ENCODE measurements around the gene ALKBH6.

The ALKBH6 gene

GRCh38 chr19:36051236-36051635, 37.2 kb upstream of the ALKBH6 start (continued):
- TF ChIP-seq POU6F1 (CRISPR knock-in tag; IDR thresholded peaks at IDR 0.05; ENCODE audit: borderline replicate concordance, low read depth) (no peak), PPARA (CRISPR knock-in tag; IDR thresholded peaks at IDR 0.05; ENCODE audit: borderline replicate concordance) (no peak)

GRCh38 chr19:36049080-36049698, 35.2 kb upstream of the ALKBH6 start:
- no peak for TF ChIP-seq CSRNP3 (CRISPR knock-in tag; IDR thresholded peaks at IDR 0.05)
- TF ChIP-seq PPARA (CRISPR knock-in tag; IDR thresholded peaks at IDR 0.05; ENCODE audit: borderline replicate concordance) = no peak
- TF ChIP-seq POU6F1 (CRISPR knock-in tag; IDR thresholded peaks at IDR 0.05; ENCODE audit: borderline replicate concordance, low read depth) = no peak
- no peak for TF ChIP-seq CSDC2 (CRISPR knock-in tag; IDR thresholded peaks at IDR 0.05)
- no peak for TF ChIP-seq CREB5 (CRISPR knock-in tag; IDR thresholded peaks at IDR 0.05; ENCODE audit: low read depth)
- no peak for TF ChIP-seq TCF4 (CRISPR knock-in tag; IDR thresholded peaks at IDR 0.05; ENCODE audit: borderline replicate concordance)
- TF ChIP-seq RARB (CRISPR knock-in tag; IDR thresholded peaks at IDR 0.05) = no peak
- TF ChIP-seq BACH2 (CRISPR knock-in tag; IDR thresholded peaks at IDR 0.05; ENCODE audit: borderline replicate concordance) = no peak
- TF ChIP-seq TSHZ2 (CRISPR knock-in tag; IDR thresholded peaks at IDR 0.05) = no peak
- TF ChIP-seq ISL1 (CRISPR knock-in tag; IDR thresholded peaks at IDR 0.05) = no peak
- no peak for TF ChIP-seq PATZ1 (CRISPR knock-in tag; IDR thresholded peaks at IDR 0.05; ENCODE audit: borderline replicate concordance)
- TF ChIP-seq ZNF70 (CRISPR knock-in tag; IDR thresholded peaks at IDR 0.05) = no peak
- TF ChIP-seq OSR1 (CRISPR knock-in tag; IDR thresholded peaks at IDR 0.05) = no peak
- TF ChIP-seq TOX (CRISPR knock-in tag; IDR thresholded peaks at IDR 0.05; ENCODE audit: borderline replicate concordance) = no peak
- ATAC-seq = no peak

GRCh38 chr19:36047835-36048234, 33.8 kb upstream of the ALKBH6 start:
- ATAC-seq = no peak
- TF ChIP-seq POU6F1 (CRISPR knock-in tag; IDR thresholded peaks at IDR 0.05; ENCODE audit: borderline replicate concordance, low read depth) (no peak), TOX (CRISPR knock-in tag; IDR thresholded peaks at IDR 0.05; ENCODE audit: borderline replicate concordance) (no peak), ESRRG (CRISPR knock-in tag; IDR thresholded peaks at IDR 0.05) (no peak), ZNF8 (CRISPR knock-in tag; IDR thresholded peaks at IDR 0.05) (no peak), CSRNP3 (CRISPR knock-in tag; IDR thresholded peaks at IDR 0.05) (no peak), RARB (CRISPR knock-in tag; IDR thresholded peaks at IDR 0.05) (no peak), GLIS3 (CRISPR knock-in tag; IDR thresholded peaks at IDR 0.05) (no peak), OSR1 (CRISPR knock-in tag; IDR thresholded peaks at IDR 0.05) (no peak), CSDC2 (CRISPR knock-in tag; IDR thresholded peaks at IDR 0.05) (no peak), ZC3H10 (CRISPR knock-in tag; IDR thresholded peaks at IDR 0.05) (no peak), SNAI2 (CRISPR knock-in tag; IDR thresholded peaks at IDR 0.05) (no peak), ZFP30 (CRISPR knock-in tag; IDR thresholded peaks at IDR 0.05) (no peak)

All from SK-N-SH treated with all-trans-retinoic acid at 6 μM for 48 hours (cell line).